ENCODE results near the gene CYP19A1.

DNA sequence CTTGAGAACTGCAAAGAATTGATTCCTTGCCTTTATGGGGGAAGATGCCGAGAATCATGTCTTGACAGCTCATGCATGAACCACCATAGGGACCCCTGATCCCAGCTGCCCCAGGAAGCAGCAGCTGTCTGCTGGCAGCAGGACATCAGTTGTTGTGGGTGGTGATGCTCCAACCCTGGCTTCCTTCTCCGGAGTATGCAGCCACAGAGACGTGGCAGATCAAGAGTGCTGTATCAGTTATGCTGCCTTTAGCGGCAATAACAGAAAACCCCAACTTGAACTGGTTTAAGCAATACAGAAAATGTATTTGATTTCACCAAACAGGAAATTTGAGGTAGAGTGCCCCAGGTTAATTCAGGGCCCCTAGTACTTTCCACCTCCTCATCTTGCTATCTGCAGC, 151.5 kb downstream of the CYP19A1 start:
- TF ChIP-seq CTCF (IDR thresholded peaks at IDR 0.05), result no peak
- TF ChIP-seq POLR2AphosphoS5 (IDR thresholded peaks at IDR 0.05; ENCODE audit: low read depth, low read length), result no peak
- TF ChIP-seq REST (IDR thresholded peaks at IDR 0.05; ENCODE audit: insufficient read depth in 1 of 2, low read depth in 2 of 2, low read length in 1 of 2), result no peak
- TF ChIP-seq TCF7L2 (IDR thresholded peaks at IDR 0.05; ENCODE audit: low read depth, low read length), result no peak
